ENCODE data around the gene UNCX. TPM values are rescaled to one million over a fixed set of nuclear protein-coding genes. Genes with fewer than 3 reads are reported as not detected.

UNCX gene
- polyA plus RNA-seq, 1 donor (not counting 4 experiments of a cell fraction or from before 2014, with no cell fraction given) = not detected

- Histone ChIP-seq H3K4me1 (ENCODE audit: control insufficient read depth, extremely low read depth, insufficient read depth, low read length) (no peaks in the 10 kb centered on the region), H4K20me1 (ENCODE audit: control insufficient read depth, extremely low read depth, insufficient read depth, low read length) (peaks cover 4% of the 10 kb centered on the region), H2AFZ (ENCODE audit: control insufficient read depth, low read length) (no peak overlapping the region), H3K27ac (ENCODE audit: control insufficient read depth, insufficient read depth, low read length) (no peak overlapping the region), H3K79me2 (ENCODE audit: control insufficient read depth, insufficient read depth, low read length) (no peaks in the 10 kb centered on the region), H3K9ac (ENCODE audit: control insufficient read depth, extremely low read depth, insufficient read depth, low read length) (no peak overlapping the region), H3K36me3 (ENCODE audit: control insufficient read depth in 2 of 2, extremely low read depth in 1 of 2, insufficient read depth in 2 of 2, low read length in 2 of 2) (no peaks in the 10 kb centered on the region), H3K9me3 (ENCODE audit: control insufficient read depth, low read depth, low read length) (no peaks in the 10 kb centered on the region), H3K4me3 (ENCODE audit: control insufficient read depth in 2 of 3, extremely low read depth in 1 of 3, insufficient read depth in 2 of 3, low read depth in 1 of 3, low read length in 3 of 3) (no peak overlapping the region), H3K9me1 (ENCODE audit: control insufficient read depth, extremely low read depth, insufficient read depth, low read length) (no peaks in the 10 kb centered on the region), H3K4me2 (ENCODE audit: control insufficient read depth, extremely low read depth, insufficient read depth, low read depth, low read length) (no peak overlapping the region), H3K27me3 (ENCODE audit: control insufficient read depth, extremely low read depth, insufficient read depth, low read length) (peaks cover 68% of the 10 kb centered on the region)
- DNase-seq (ENCODE audit: low read depth, low spot score) (no peak), FAIRE-seq (no peak)
- dilution Hi-C loops (cut with MboI; ENCODE audit: extremely low pct_ligation_motif_present, low sequenced_read_pairs) = no loop called here
- TF ChIP-seq EZH2 (IDR thresholded peaks at IDR 0.05; ENCODE audit: low read length) = no peak
- no peak for TF ChIP-seq CTCF (optimal IDR thresholded peaks at IDR 0.05 in 1 of 3, IDR thresholded peaks at IDR 0.05 in 1 of 3, conservative IDR thresholded peaks at IDR 0.05 in 1 of 3; ENCODE audit: extremely low read depth in 1 of 3, insufficient read depth in 2 of 3, low read length in 3 of 3)
These were observed 9.3 kb upstream of the UNCX start for GRCh38 chr7:1223196-1223981.

DNA sequence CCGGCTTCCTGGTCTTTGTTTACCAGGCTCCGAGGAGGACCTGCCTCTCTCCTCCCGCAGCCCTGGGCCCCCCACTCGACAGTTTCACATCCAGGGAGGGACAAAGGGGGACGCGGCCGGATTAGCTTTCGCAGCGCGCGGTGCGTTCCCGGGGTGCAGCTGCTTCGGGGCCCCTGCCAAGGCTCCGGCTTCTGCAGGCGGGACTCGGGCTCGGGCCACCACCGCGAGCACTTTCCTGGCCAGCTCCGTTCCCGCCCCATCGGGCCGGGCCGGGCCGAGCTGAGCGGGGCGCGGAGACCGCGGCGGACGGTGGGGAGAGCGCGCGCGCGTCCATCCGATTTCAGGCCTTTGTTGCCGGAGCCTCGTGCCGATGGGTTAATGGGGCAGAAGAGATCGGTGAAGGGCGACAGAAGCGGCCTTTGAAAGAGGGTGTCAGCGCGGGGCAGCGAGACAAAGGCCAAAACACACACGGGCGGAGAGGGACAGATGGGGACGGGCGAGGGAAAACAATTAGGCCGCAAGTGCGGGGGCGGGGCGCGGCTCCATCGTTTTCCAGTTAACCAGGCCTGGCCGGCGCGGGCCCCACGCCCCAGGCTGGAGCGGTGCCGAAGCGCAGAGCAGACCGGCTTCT lies 8.5 kb upstream of the UNCX start:
- peaks cover 4% of the 10 kb centered on the region for H4K20me1 ChIP-seq (ENCODE audit: control insufficient read depth, extremely low read depth, insufficient read depth, low read length)
- no peaks in the 10 kb centered on the region for H3K4me1 ChIP-seq (ENCODE audit: control insufficient read depth, extremely low read depth, insufficient read depth, low read length)
- H3K36me3 ChIP-seq (ENCODE audit: control insufficient read depth in 2 of 2, extremely low read depth in 1 of 2, insufficient read depth in 2 of 2, low read length in 2 of 2) = no peaks in the 10 kb centered on the region
- FAIRE-seq (no peak), DNase-seq (ENCODE audit: low read depth, low spot score) (no peak)
- no peaks in the 10 kb centered on the region for H3K9me1 ChIP-seq (ENCODE audit: control insufficient read depth, extremely low read depth, insufficient read depth, low read length)
- no peaks in the 10 kb centered on the region for H3K9me3 ChIP-seq (ENCODE audit: control insufficient read depth, low read depth, low read length)
- no peak overlapping the region for H3K4me3 ChIP-seq (ENCODE audit: control insufficient read depth in 2 of 3, extremely low read depth in 1 of 3, insufficient read depth in 2 of 3, low read depth in 1 of 3, low read length in 3 of 3)
- H2AFZ ChIP-seq (ENCODE audit: control insufficient read depth, low read length) = no peak overlapping the region
- H3K9ac ChIP-seq (ENCODE audit: control insufficient read depth, extremely low read depth, insufficient read depth, low read length) = no peak overlapping the region
- no peak overlapping the region for H3K27ac ChIP-seq (ENCODE audit: control insufficient read depth, insufficient read depth, low read length)
- dilution Hi-C loops (cut with MboI; ENCODE audit: extremely low pct_ligation_motif_present, low sequenced_read_pairs) = no loop called here
- H3K27me3 ChIP-seq (ENCODE audit: control insufficient read depth, extremely low read depth, insufficient read depth, low read length) = peaks cover 76% of the 10 kb centered on the region
- no peak for TF ChIP-seq CTCF (optimal IDR thresholded peaks at IDR 0.05 in 1 of 3, IDR thresholded peaks at IDR 0.05 in 1 of 3, conservative IDR thresholded peaks at IDR 0.05 in 1 of 3; ENCODE audit: extremely low read depth in 1 of 3, insufficient read depth in 2 of 3, low read length in 3 of 3)
- TF ChIP-seq EZH2 (IDR thresholded peaks at IDR 0.05; ENCODE audit: low read length) = peak; percentile 83
- no peaks in the 10 kb centered on the region for H3K79me2 ChIP-seq (ENCODE audit: control insufficient read depth, insufficient read depth, low read length)
- H3K4me2 ChIP-seq (ENCODE audit: control insufficient read depth, extremely low read depth, insufficient read depth, low read depth, low read length) = no peak overlapping the region

Data from keratinocyte (primary cell).